Fibroblast of skin of right biceps (primary cell): ENCODE results near the gene PARD3.

ENCODE experiments used
- DNase-seq: peaks from one replicate; pipeline ENCODE4 v3.0.0-alpha.2; 2013

The PARD3 gene

GRCh38 chr10:34736976-34737771, 77.9 kb downstream of the PARD3 start:
- DNase-seq = no peak

- no peak for DNase-seq
These were observed 80.2 kb downstream of the PARD3 start for GRCh38 chr10:34734918-34735317.

GRCh38 chr10:34732926-34733325, 82.2 kb downstream of the PARD3 start:
- DNase-seq = peak; percentile 77

DNA sequence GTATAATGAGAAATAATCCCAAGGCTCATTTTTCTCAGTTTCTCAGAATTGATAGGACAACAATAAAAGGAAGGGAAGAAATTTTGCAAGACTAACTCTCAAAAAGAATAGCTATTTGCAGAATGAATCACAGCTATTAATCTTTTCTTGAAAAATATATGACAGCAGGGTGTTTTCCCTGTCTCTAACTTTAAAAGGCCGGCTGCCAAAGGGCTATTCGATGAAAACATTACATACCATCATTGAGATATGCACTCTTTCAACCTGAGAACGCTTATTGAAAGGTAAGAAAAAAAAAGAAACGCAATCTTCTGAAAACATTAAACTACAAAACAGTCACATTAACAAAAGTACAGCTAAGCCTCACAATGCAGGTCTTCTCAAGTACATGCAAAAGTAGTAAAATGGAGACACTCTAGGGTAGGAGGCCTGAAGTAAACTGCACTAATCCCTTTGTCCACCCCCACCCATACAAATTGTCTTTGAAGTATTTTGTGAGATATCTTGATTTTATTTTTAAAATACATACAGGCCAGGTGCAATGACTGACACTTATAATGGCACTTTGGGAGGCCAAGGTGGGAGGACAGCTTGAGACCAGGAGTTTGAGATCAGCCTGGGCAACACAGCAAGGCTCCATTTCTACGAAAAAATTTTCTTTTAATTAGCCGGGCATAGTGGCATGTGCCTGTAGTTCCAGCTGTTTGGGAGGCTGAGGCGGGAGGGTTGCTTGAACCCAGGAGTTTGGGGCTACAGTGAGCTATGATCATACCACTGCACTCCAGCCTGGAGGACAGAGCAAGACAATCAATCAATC, 83.0 kb downstream of the PARD3 start:
- DNase-seq = peak; percentile 83

- DNase-seq = no peak
These were observed 83.9 kb downstream of the PARD3 start for GRCh38 chr10:34731213-34731612.

DNA sequence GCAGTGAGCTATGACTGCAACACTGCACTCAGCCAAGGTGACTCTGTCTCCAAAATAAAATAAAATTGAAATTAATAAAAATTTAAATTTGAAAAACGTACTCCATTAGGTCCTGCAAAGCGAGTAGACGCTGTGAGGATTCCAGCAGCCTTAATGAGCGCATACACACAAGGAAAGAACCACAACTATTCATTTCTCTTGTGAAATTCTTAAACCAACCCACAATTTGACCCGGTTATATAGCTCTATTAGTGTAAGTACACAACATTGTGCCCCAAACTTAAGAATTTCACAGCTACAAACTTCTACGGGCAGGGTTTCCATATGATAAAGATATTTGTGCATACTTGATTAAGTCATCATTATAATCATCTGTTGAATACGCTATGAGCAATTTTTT, 84.4 kb downstream of the PARD3 start:
- peak; percentile 20 for DNase-seq

GRCh38 chr10:34729619-34730018, 85.5 kb downstream of the PARD3 start:
- DNase-seq = no peak

GRCh38 chr10:34728361-34728760, 86.7 kb downstream of the PARD3 start:
- no peak for DNase-seq

DNA sequence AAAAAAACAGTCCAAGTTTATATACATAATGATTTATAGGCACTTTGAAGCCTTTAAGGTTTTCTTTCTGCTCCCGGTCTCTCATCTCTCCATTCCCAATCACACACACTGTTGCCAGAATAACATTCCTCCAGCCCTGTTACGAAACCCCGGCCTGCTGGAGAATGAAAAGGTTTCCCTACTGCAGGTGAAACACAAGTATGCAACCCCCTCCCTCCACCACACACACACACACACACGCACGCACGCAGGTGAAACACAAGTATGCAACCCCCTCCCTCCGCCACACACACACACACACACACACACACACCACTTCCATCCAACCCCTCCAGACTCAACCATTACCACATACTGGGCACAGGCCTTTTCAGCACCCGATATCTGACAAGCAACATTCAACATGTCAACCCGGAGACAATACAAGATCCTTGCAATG, 87.5 kb downstream of the PARD3 start:
- no peak for DNase-seq

DNA sequence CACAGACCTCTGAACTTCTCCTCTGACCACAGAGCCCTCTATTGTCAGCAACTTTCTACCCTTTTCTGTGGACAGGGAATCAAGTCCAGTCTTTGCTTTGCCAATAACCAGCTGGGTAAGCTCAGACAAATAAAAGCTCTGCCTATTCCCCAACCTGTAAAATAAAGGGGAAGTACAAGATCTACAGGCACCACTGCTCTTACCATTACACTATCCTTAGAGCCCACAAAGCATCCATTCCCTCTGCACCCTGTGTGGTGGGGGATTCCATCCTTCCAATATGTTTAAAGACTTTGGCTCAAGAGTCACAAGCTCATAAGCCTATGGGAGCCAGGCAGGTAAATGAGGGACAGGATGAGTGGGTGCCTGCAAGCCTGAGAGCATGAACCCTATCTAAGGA, 88.2 kb downstream of the PARD3 start:
- DNase-seq = no peak

GRCh38 chr10:34723750-34724149, 91.3 kb downstream of the PARD3 start:
- DNase-seq = peak; percentile 67

- DNase-seq = no peak
These were observed 92.7 kb downstream of the PARD3 start for GRCh38 chr10:34722404-34722803.

- peak; percentile 75 for DNase-seq
These were observed 93.8 kb downstream of the PARD3 start for GRCh38 chr10:34721208-34721840.

DNA sequence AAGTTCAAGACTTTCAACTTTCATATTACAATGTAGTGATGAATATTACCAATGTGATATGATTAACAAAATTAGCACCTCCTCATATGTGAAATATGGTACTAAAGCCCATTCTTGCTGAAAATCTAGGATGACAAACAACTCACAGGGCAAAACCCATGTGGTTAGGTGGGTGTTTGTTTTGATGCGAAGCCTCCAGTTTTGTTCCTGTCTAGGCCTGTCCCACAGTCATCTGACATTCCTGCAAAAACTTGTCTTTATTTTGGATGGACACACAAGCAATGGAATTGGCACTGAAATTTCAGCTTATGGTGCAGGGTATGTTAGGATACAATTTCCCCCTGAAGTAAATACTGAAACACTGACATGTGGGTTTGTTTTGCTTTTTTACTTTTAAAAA, 95.3 kb downstream of the PARD3 start:
- no peak for DNase-seq

DNA sequence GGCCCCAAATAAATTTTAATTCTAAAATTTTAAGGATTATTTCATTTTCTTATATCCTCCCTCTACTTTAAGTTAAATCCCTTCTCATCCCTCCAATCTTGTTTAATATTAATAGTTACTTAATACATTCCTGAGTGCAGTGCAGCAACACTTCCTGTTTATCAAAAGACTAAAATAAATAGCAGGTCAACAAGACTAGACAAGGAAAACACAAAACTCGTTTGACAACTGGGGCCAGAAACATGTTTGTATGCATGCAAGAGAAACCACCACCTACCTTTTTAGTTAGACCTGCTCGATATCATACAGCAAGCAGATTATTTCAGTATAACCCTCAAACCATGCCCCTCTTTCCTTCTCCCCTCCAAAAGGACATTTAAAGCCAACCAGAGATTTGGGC, 95.8 kb downstream of the PARD3 start:
- DNase-seq = no peak

- DNase-seq = no peak
These were observed 97.7 kb downstream of the PARD3 start for GRCh38 chr10:34717429-34717828.

DNA sequence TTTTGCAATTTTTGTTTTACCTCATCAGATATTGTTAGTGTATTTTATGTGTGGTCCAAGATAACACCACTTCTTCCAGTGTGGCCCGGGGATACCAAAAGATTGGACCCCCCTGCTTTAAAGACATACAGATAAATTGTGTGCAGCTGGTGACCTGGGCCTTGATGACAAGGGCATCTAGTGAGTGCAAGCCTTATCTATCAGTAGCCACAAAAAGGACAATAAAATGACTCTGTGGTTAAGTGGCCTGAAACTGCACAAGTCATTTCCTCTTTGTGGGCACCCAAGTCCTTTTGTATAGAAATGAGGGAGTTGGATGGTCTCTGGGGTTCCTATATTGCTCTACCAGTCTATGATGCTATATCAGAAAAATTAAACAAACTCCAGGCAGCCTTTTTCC, 98.1 kb downstream of the PARD3 start:
- DNase-seq = no peak

- DNase-seq = no peak
These were observed 98.9 kb downstream of the PARD3 start for GRCh38 chr10:34716234-34716633.

DNA sequence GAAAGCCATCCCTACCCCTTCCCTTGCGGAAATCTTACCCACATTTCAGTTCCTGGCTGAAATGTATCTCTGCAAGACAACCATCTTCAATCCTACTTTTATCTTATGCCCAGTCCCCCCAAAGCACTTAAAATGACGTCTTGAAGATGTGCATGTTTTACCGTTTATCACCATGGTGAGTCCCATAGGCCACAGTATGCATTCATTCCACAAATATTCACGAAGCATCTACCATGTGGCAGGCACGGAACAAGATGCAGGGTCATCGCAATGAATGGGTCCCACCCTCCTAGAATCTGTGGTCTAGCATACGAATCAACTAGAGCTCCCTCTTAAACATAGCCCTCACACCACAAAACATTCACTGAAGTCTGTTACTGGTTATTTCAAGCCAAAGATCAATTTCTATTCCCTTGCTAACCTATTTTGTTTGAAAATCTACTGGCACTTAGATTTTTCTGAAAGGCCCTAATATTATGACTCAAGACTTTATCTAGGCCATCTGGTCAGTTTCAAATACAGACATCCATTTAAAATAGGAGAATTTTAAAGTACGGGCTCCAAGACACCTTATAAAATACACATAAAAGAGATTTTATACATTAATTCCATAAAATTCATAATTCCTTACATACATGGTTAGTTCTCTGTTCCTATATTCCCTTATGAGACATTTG, 99.4 kb downstream of the PARD3 start:
- peak; percentile 38 for DNase-seq

DNA sequence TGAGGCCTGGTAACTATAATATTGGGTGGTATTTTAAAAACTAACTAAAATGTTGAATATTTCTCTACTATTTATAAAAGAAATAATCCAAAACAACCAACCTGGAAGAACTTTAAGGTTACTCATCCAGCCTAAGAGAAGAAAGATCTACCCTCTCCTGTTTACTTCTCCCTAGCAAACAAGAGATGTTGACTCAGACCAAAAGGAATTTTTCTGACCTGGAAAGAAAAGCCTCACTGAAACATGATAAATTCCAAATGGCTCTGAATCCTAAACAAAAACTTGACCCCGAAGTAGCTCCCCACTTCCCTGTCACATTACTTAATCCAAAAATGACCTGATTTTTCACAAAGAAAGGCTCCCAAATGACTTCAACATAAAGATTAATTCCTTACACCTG, 101.2 kb downstream of the PARD3 start:
- peak; percentile 34 for DNase-seq

DNA sequence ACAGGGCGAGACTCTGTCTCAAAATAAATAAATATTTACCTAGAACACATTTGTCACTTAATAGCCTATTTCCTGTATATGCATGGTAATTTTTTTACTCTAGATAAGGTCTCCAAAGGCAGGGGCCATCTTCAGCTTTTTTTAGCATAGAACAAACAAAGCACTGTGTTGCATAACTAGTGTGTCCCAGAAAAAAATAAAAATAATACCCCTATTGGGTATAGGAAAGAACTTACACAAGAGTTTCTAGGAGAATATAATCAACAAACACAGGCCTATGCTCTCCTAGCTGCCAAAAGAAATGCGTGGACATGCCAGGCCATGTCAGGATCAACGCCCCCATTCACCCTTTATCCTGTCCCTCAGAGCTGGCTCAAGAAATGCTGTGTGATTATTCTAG, 103.6 kb downstream of the PARD3 start:
- no peak for DNase-seq

DNA sequence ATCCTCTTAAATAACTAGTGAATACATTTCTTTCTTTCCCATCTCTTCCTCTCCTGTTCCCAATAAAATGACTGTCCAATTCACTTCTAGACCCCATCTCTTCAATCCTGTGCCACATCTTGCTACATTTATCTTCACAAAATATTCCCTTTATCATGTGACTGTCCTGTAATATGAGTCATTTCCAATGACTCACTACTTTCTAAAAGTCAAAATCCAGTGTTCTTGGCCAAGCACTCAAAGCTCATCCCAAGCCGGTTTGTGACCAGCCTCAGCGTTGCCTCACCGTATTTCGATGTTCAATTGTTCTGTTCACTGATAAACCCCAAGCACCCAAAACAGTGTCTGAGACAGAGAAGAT, 104.7 kb downstream of the PARD3 start:
- DNase-seq = peak; percentile 67
